Trophoblast cell (in vitro differentiated cells and primary cell): ENCODE data around the gene IL6R.

Source experiments
- DNase-seq, 2 donors: peaks; one replicate each; pipeline ENCODE4 v3.0.0-alpha.2; 2016
- H2AFZ ChIP-seq: 2 replicates; pipeline ENCODE4 v1.6.1; 2013; ENCODE audit warnings: low read length, moderate library complexity, mild to moderate bottlenecking; ENCODE audit not compliant: insufficient read depth, poor library complexity
- H2AK5ac ChIP-seq: 2 replicates; pipeline ENCODE4 v1.6.1; 2013; ENCODE audit warnings: mild to moderate bottlenecking, low read length
- H2BK120ac ChIP-seq: 2 replicates; pipeline ENCODE4 v1.6.1; 2013; ENCODE audit warnings: low read length, mild to moderate bottlenecking, moderate library complexity; ENCODE audit not compliant: insufficient read depth, poor library complexity
- H2BK12ac ChIP-seq: 2 replicates; pipeline ENCODE4 v1.6.1; 2013; ENCODE audit warnings: mild to moderate bottlenecking, low read length, moderate library complexity
- H2BK5ac ChIP-seq: 2 replicates; pipeline ENCODE4 v1.6.1; 2013; ENCODE audit warnings: low read length, low read depth, moderate library complexity, mild to moderate bottlenecking; ENCODE audit not compliant: poor library complexity
- H3K14ac ChIP-seq: 2 replicates; pipeline ENCODE4 v1.6.1; 2013; ENCODE audit warnings: mild to moderate bottlenecking, low read length
- H3K18ac ChIP-seq: 2 replicates; pipeline ENCODE4 v1.6.1; 2013; ENCODE audit warnings: mild to moderate bottlenecking, low read length
- H3K23ac ChIP-seq: 2 replicates; pipeline ENCODE4 v1.6.1; 2013; ENCODE audit warnings: low read length
- H3K27ac ChIP-seq: 2 replicates; pipeline ENCODE4 v1.5.1; 2013; ENCODE audit warnings: low read depth, mild to moderate bottlenecking, inconsistent platforms, low read length, moderate library complexity
- H3K27me3 ChIP-seq: 2 replicates; pipeline ENCODE4 v1.6.1; 2013; ENCODE audit warnings: inconsistent platforms, mild to moderate bottlenecking, low read length, moderate library complexity; ENCODE audit not compliant: insufficient read depth
- H3K36me3 ChIP-seq, 2 experiments: 1 replicate in 1 of 2; 2 replicates in 1 of 2; pipeline ENCODE4 v1.6.1; 2013; ENCODE audit warnings: low read length in 2 of 2, mild to moderate bottlenecking in 2 of 2, moderate library complexity in 1 of 2; ENCODE audit not compliant: insufficient read depth in 2 of 2, control insufficient read depth in 1 of 2
- H3K4ac ChIP-seq: 2 replicates; pipeline ENCODE4 v1.6.1; 2013; ENCODE audit warnings: low read depth, mild to moderate bottlenecking, low read length, moderate library complexity
- H3K4me1 ChIP-seq, 2 experiments: 1 replicate in 1 of 2; 2 replicates in 1 of 2; pipeline ENCODE4 v1.6.1; 2013; ENCODE audit warnings: low read length in 2 of 2, mild to moderate bottlenecking in 2 of 2, moderate library complexity in 1 of 2; ENCODE audit not compliant: insufficient read depth in 2 of 2, control insufficient read depth in 1 of 2
- H3K4me2 ChIP-seq: 2 replicates; pipeline ENCODE4 v1.6.1; 2013; ENCODE audit warnings: inconsistent platforms, mild to moderate bottlenecking, low read length, moderate library complexity
- H3K4me3 ChIP-seq: 2 replicates; pipeline ENCODE4 v1.5.1; 2013; ENCODE audit warnings: mild to moderate bottlenecking, low read depth, low read length, inconsistent platforms
- H3K79me1 ChIP-seq: one replicate; pipeline ENCODE4 v1.6.1; 2013; ENCODE audit warnings: low read length
- H3K79me2 ChIP-seq: 2 replicates; pipeline ENCODE4 v1.6.1; 2013; ENCODE audit warnings: low read length, mild to moderate bottlenecking; ENCODE audit not compliant: control insufficient read depth, insufficient read depth, poor library complexity
- H3K9ac ChIP-seq: 2 replicates; pipeline ENCODE4 v1.6.1; 2013; ENCODE audit warnings: mild to moderate bottlenecking, low read length
- H3K9me3 ChIP-seq: 2 replicates; pipeline ENCODE4 v1.6.1; 2013; ENCODE audit warnings: low read depth, mild to moderate bottlenecking, control low read depth, inconsistent platforms, low read length; ENCODE audit not compliant: insufficient read depth
- H4K12ac ChIP-seq: 2 replicates; pipeline ENCODE4 v1.6.1; 2013; ENCODE audit warnings: low read depth, mild to moderate bottlenecking, low read length, moderate library complexity
- H4K8ac ChIP-seq: 2 replicates; pipeline ENCODE4 v1.6.1; 2013; ENCODE audit warnings: low read depth, mild to moderate bottlenecking, low read length, moderate library complexity
- H4K91ac ChIP-seq: one replicate; pipeline ENCODE4 v1.6.1; 2013; ENCODE audit warnings: low read depth, mild to moderate bottlenecking, low read length, moderate library complexity
- WGBS: extraction: QIAGEN DNeasy Blood & Tissue Kit; methylation state at CpG from one replicate; pipeline ENCODE4 v1.1.7; 2013; ENCODE audit warnings: missing lambda C conversion rate; ENCODE audit not compliant: insufficient read length, insufficient coverage; ENCODE audit errors: extremely low coverage; 5-methylcytosine and 5-hydroxymethylcytosine counted together

Gene IL6R

GRCh38 chr1:154384650-154385489, 20.3 kb upstream of the IL6R start:
- no peak overlapping the region for H3K4me3 ChIP-seq
- WGBS = no CpG with 5 or more reads among the region's 8 CpGs
- no peak overlapping the region for H4K12ac ChIP-seq
- H4K91ac ChIP-seq = no peak overlapping the region
- H3K4me1 ChIP-seq = no peaks in the 10 kb centered on the region
- H3K18ac ChIP-seq = no peak overlapping the region
- no peaks in the 10 kb centered on the region for H3K79me1 ChIP-seq
- H2BK12ac ChIP-seq = no peak overlapping the region
- no peak overlapping the region for H2AK5ac ChIP-seq
- H3K14ac ChIP-seq = no peak overlapping the region
- DNase-seq = no peak
- peaks cover 3% of the 10 kb centered on the region for H3K9me3 ChIP-seq
- no peaks in the 10 kb centered on the region for H3K27me3 ChIP-seq
- H3K9ac ChIP-seq = no peak overlapping the region
- no peak overlapping the region for H3K27ac ChIP-seq
- H2BK120ac ChIP-seq = no peak overlapping the region
- no peak overlapping the region for H2AFZ ChIP-seq
- H3K79me2 ChIP-seq = no peaks in the 10 kb centered on the region
- H2BK5ac ChIP-seq = no peak overlapping the region
- H3K23ac ChIP-seq = no peak overlapping the region
- H3K4ac ChIP-seq = no peak overlapping the region
- H4K8ac ChIP-seq = no peak overlapping the region
- H3K36me3 ChIP-seq = no peaks in the 10 kb centered on the region
- no peak overlapping the region for H3K4me2 ChIP-seq

GRCh38 chr1:154386643-154387352, 18.3 kb upstream of the IL6R start:
- H3K27me3 ChIP-seq = no peaks in the 10 kb centered on the region
- no peaks in the 10 kb centered on the region for H3K36me3 ChIP-seq
- H4K8ac ChIP-seq = no peak overlapping the region
- H3K18ac ChIP-seq = no peak overlapping the region
- H4K91ac ChIP-seq = no peak overlapping the region
- no peak overlapping the region for H3K14ac ChIP-seq
- DNase-seq = no peak
- H3K4ac ChIP-seq = no peak overlapping the region
- no peak overlapping the region for H4K12ac ChIP-seq
- no peak overlapping the region for H3K23ac ChIP-seq
- no CpG with 5 or more reads among the region's 11 CpGs for WGBS
- H3K9ac ChIP-seq = no peak overlapping the region
- H3K79me2 ChIP-seq = no peaks in the 10 kb centered on the region
- H2AK5ac ChIP-seq = no peak overlapping the region
- H3K4me2 ChIP-seq = no peak overlapping the region
- no peaks in the 10 kb centered on the region for H3K4me1 ChIP-seq
- H3K79me1 ChIP-seq = no peaks in the 10 kb centered on the region
- no peak overlapping the region for H3K27ac ChIP-seq
- H2BK5ac ChIP-seq = no peak overlapping the region
- no peak overlapping the region for H3K4me3 ChIP-seq
- no peak overlapping the region for H2BK12ac ChIP-seq
- H2BK120ac ChIP-seq = no peak overlapping the region
- no peaks in the 10 kb centered on the region for H3K9me3 ChIP-seq
- no peak overlapping the region for H2AFZ ChIP-seq

- H3K79me1 ChIP-seq = no peaks in the 10 kb centered on the region
- no CpG with 5 or more reads among the region's 9 CpGs for WGBS
Observed at GRCh38 chr1:154391086-154391770, 13.9 kb upstream of the IL6R start.

GRCh38 chr1:154398141-154398540, 7.0 kb upstream of the IL6R start:
- Histone ChIP-seq H3K4me2 (no peak overlapping the region), H2BK12ac (no peak overlapping the region), H4K12ac (no peak overlapping the region), H3K9ac (no peak overlapping the region), H3K4ac (no peak overlapping the region), H2AK5ac (no peak overlapping the region), H2AFZ (no peak overlapping the region), H3K4me1 (no peaks in the 10 kb centered on the region), H3K23ac (no peak overlapping the region), H2BK120ac (no peak overlapping the region), H3K4me3 (no peak overlapping the region), H3K14ac (no peak overlapping the region), H3K27ac (no peak overlapping the region), H4K91ac (no peak overlapping the region), H2BK5ac (no peak overlapping the region), H4K8ac (no peak overlapping the region), H3K27me3 (peaks cover 3% of the 10 kb centered on the region), H3K18ac (no peak overlapping the region), H3K9me3 (peaks cover 2% of the 10 kb centered on the region), H3K36me3 (no peaks in the 10 kb centered on the region), H3K79me1 (no peaks in the 10 kb centered on the region), H3K79me2 (no peaks in the 10 kb centered on the region)
- WGBS = no CpG with 5 or more reads among the region's 4 CpGs
- DNase-seq = no peak

More at GRCh38 chr1:154391086-154391770, 13.9 kb upstream of the IL6R start:
- H2BK5ac ChIP-seq = no peak overlapping the region
- no peak overlapping the region for H3K4me2 ChIP-seq
- no peaks in the 10 kb centered on the region for H3K36me3 ChIP-seq
- no peak overlapping the region for H3K9ac ChIP-seq
- no peak overlapping the region for H4K8ac ChIP-seq
- H2AK5ac ChIP-seq = no peak overlapping the region
- H2BK120ac ChIP-seq = no peak overlapping the region
- no peak overlapping the region for H2BK12ac ChIP-seq
- H3K79me2 ChIP-seq = no peaks in the 10 kb centered on the region
- H3K23ac ChIP-seq = no peak overlapping the region
- H2AFZ ChIP-seq = no peak overlapping the region
- H3K4ac ChIP-seq = no peak overlapping the region
- no peak overlapping the region for H4K12ac ChIP-seq
- H3K27me3 ChIP-seq = no peaks in the 10 kb centered on the region
- no peak overlapping the region for H3K27ac ChIP-seq
- H3K4me3 ChIP-seq = no peak overlapping the region
- no peaks in the 10 kb centered on the region for H3K9me3 ChIP-seq
- H3K14ac ChIP-seq = no peak overlapping the region
- H4K91ac ChIP-seq = no peak overlapping the region
- no peaks in the 10 kb centered on the region for H3K4me1 ChIP-seq
- no peak for DNase-seq
- no peak overlapping the region for H3K18ac ChIP-seq
